ENCODE measurements around the gene GMDS.

The GMDS gene

GRCh38 chr6:1639430-1639829 is 606.0 kb downstream of the GMDS start:
- H3K27me3 Mint-ChIP-seq = no peaks in the 10 kb centered on the region
- H3K27ac Mint-ChIP-seq = no peak overlapping the region
- H3K36me3 Mint-ChIP-seq (ENCODE audit: low read depth) = peaks cover 3% of the 10 kb centered on the region
- no peaks in the 10 kb centered on the region for H3K4me1 Mint-ChIP-seq (ENCODE audit: low read depth)
- no peak overlapping the region for H3K4me3 Mint-ChIP-seq
- H3K9me3 Mint-ChIP-seq = no peaks in the 10 kb centered on the region

- Mint-ChIP-seq H3K4me1 (ENCODE audit: low read depth) (no peaks in the 10 kb centered on the region), H3K27ac (no peak overlapping the region), H3K27me3 (no peaks in the 10 kb centered on the region), H3K9me3 (no peaks in the 10 kb centered on the region), H3K36me3 (ENCODE audit: low read depth) (peaks cover 3% of the 10 kb centered on the region), H3K4me3 (no peak overlapping the region)
These were observed 608.2 kb downstream of the GMDS start for GRCh38 chr6:1636971-1637871.

GRCh38 chr6:1636272-1636825 is 609.1 kb downstream of the GMDS start:
- no peak overlapping the region for H3K27ac Mint-ChIP-seq
- no peak overlapping the region for H3K4me3 Mint-ChIP-seq
- H3K9me3 Mint-ChIP-seq = no peaks in the 10 kb centered on the region
- peaks cover 3% of the 10 kb centered on the region for H3K36me3 Mint-ChIP-seq (ENCODE audit: low read depth)
- H3K4me1 Mint-ChIP-seq (ENCODE audit: low read depth) = no peaks in the 10 kb centered on the region
- H3K27me3 Mint-ChIP-seq = no peaks in the 10 kb centered on the region

GRCh38 chr6:1635305-1636010 is 609.9 kb downstream of the GMDS start:
- H3K27me3 Mint-ChIP-seq = peaks cover 3% of the 10 kb centered on the region
- peaks cover 3% of the 10 kb centered on the region for H3K36me3 Mint-ChIP-seq (ENCODE audit: low read depth)
- H3K27ac Mint-ChIP-seq = no peak overlapping the region
- no peaks in the 10 kb centered on the region for H3K4me1 Mint-ChIP-seq (ENCODE audit: low read depth)
- no peaks in the 10 kb centered on the region for H3K9me3 Mint-ChIP-seq
- H3K4me3 Mint-ChIP-seq = no peak overlapping the region

GRCh38 chr6:1634081-1634480 is 611.3 kb downstream of the GMDS start:
- H3K4me3 Mint-ChIP-seq = no peak overlapping the region
- no peaks in the 10 kb centered on the region for H3K4me1 Mint-ChIP-seq (ENCODE audit: low read depth)
- no peaks in the 10 kb centered on the region for H3K9me3 Mint-ChIP-seq
- no peak overlapping the region for H3K27ac Mint-ChIP-seq
- peaks cover 4% of the 10 kb centered on the region for H3K27me3 Mint-ChIP-seq
- H3K36me3 Mint-ChIP-seq (ENCODE audit: low read depth) = no peaks in the 10 kb centered on the region

GRCh38 chr6:1633366-1634021 is 611.9 kb downstream of the GMDS start:
- Mint-ChIP-seq H3K4me1 (ENCODE audit: low read depth) (no peaks in the 10 kb centered on the region), H3K9me3 (no peaks in the 10 kb centered on the region), H3K36me3 (ENCODE audit: low read depth) (no peaks in the 10 kb centered on the region), H3K27me3 (peaks cover 8% of the 10 kb centered on the region), H3K4me3 (no peak overlapping the region), H3K27ac (no peak overlapping the region)

- Mint-ChIP-seq H3K4me3 (no peak overlapping the region), H3K27ac (no peak overlapping the region), H3K4me1 (ENCODE audit: low read depth) (peaks cover under 1% of the 10 kb centered on the region), H3K36me3 (ENCODE audit: low read depth) (no peaks in the 10 kb centered on the region), H3K9me3 (no peaks in the 10 kb centered on the region), H3K27me3 (peaks cover 30% of the 10 kb centered on the region)
These were observed 614.2 kb downstream of the GMDS start for GRCh38 chr6:1631251-1631650.

GRCh38 chr6:1630771-1631217 is 614.6 kb downstream of the GMDS start:
- H3K27ac Mint-ChIP-seq = no peak overlapping the region
- H3K4me3 Mint-ChIP-seq = no peak overlapping the region
- H3K27me3 Mint-ChIP-seq = peaks cover 34% of the 10 kb centered on the region
- no peaks in the 10 kb centered on the region for H3K9me3 Mint-ChIP-seq
- H3K4me1 Mint-ChIP-seq (ENCODE audit: low read depth) = peaks cover 5% of the 10 kb centered on the region
- no peaks in the 10 kb centered on the region for H3K36me3 Mint-ChIP-seq (ENCODE audit: low read depth)

- Mint-ChIP-seq H3K4me3 (no peak overlapping the region), H3K36me3 (ENCODE audit: low read depth) (peaks cover 4% of the 10 kb centered on the region), H3K4me1 (ENCODE audit: low read depth) (peaks cover 9% of the 10 kb centered on the region), H3K9me3 (no peaks in the 10 kb centered on the region), H3K27ac (no peak overlapping the region), H3K27me3 (peaks cover 39% of the 10 kb centered on the region)
These were observed 615.1 kb downstream of the GMDS start for GRCh38 chr6:1630212-1630770.

- Mint-ChIP-seq H3K27me3 (peaks cover 43% of the 10 kb centered on the region), H3K36me3 (ENCODE audit: low read depth) (peaks cover 4% of the 10 kb centered on the region), H3K4me1 (ENCODE audit: low read depth) (peaks cover 12% of the 10 kb centered on the region), H3K9me3 (no peaks in the 10 kb centered on the region), H3K4me3 (no peak overlapping the region), H3K27ac (no peak overlapping the region)
These were observed 616.1 kb downstream of the GMDS start for GRCh38 chr6:1629316-1629715.

- Mint-ChIP-seq H3K4me1 (ENCODE audit: low read depth) (peaks cover 12% of the 10 kb centered on the region), H3K36me3 (ENCODE audit: low read depth) (peaks cover 10% of the 10 kb centered on the region), H3K9me3 (no peaks in the 10 kb centered on the region), H3K27me3 (peaks cover 52% of the 10 kb centered on the region), H3K27ac (no peak overlapping the region), H3K4me3 (no peak overlapping the region)
These were observed 617.4 kb downstream of the GMDS start for GRCh38 chr6:1627827-1628560.

DNA sequence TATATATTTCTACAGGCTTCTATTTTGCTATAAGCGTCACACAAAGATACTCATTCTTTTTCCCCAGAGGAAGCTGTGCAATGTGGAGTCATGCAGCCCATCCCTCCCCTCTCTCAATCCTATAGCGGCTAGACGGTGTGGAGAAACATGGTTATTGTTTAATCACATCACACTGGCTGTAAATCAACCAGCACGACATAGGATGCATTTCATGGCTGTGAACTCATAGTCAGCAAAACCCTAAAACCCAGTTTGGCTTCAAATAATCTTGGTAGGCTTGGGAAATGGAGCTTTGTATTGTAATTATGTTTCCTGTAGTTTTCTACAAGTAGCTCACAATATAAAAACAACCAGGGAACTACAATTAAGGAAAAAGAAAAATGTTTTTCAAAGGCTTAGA is 618.9 kb downstream of the GMDS start:
- Mint-ChIP-seq H3K27ac (no peak overlapping the region), H3K9me3 (no peaks in the 10 kb centered on the region), H3K4me3 (no peak overlapping the region), H3K4me1 (ENCODE audit: low read depth) (peaks cover 12% of the 10 kb centered on the region), H3K36me3 (ENCODE audit: low read depth) (peaks cover 24% of the 10 kb centered on the region), H3K27me3 (peaks cover 67% of the 10 kb centered on the region)

GRCh38 chr6:1625794-1626435 is 619.5 kb downstream of the GMDS start:
- Mint-ChIP-seq H3K9me3 (no peaks in the 10 kb centered on the region), H3K36me3 (ENCODE audit: low read depth) (peaks cover 27% of the 10 kb centered on the region), H3K4me1 (ENCODE audit: low read depth) (peaks cover 13% of the 10 kb centered on the region), H3K4me3 (no peak overlapping the region), H3K27ac (no peak overlapping the region), H3K27me3 (peaks cover 70% of the 10 kb centered on the region)

Measured in stimulated activated naive CD8-positive, alpha-beta T cell treated with anti-CD3 and anti-CD28 coated beads, Interleukin-15, Interleukin-2, amounts not matched to agents 100 ng/mL and 50 ng/mL, for 24 hours (primary cell).